Spleen (tissue), 7 donors: Measurements from ENCODE around the gene ZMIZ2.
"Not testable (repeated sequence)": the region's sequence is repeated elsewhere in the genome, so short reads cannot be mapped to it uniquely, and the experiment has no call there.

ENCODE experiments used
- CTCF ChIP-seq, 11 experiments: fragments of 200-600 bp in 7 of 11; fragments of 450-650 bp in 4 of 11; sonication (generic) in 4 of 11; IDR thresholded peaks in 8 of 11; conservative IDR thresholded peaks in 3 of 11; 1 replicate in 7 of 11; 2 replicates in 4 of 11; pipeline versions ENCODE4 v1.4.0 to v1.8.0; 2016 to 2021; ENCODE audit warnings: antibody characterized with exemption in 11 of 11, inconsistent platforms in 4 of 11, mild to moderate bottlenecking in 1 of 11
- POLR2A ChIP-seq, 3 donors: fragments of 450-650 bp; IDR thresholded peaks; one replicate each; pipeline ENCODE4 v1.5.1; 2017; ENCODE audit warnings: antibody characterized with exemption in 3 of 3, mild to moderate bottlenecking in 1 of 3
- donor health status: DM: no; HTN: no; CAD: no; lungs with moderate emphysema.
- donor health status: DM: no; HTN: no; CAD: no.
- donor health status: DM: no; HTN: no; CAD: no.

GRCh38 chr7:44774486-44774885, 25.8 kb downstream of the ZMIZ2 start:
- TF ChIP-seq CTCF (IDR thresholded peaks at IDR 0.05 in 8 of 11, conservative IDR thresholded peaks at IDR 0.05 in 3 of 11); POLR2A (IDR thresholded peaks at IDR 0.05): not testable (repeated sequence)
